SK-N-SH (cell line): ENCODE data around the gene GGACT. TPM values are rescaled to one million over a fixed set of nuclear protein-coding genes. Genes with fewer than 3 reads are reported as not detected.

Experiments
- CTCF ChIA-PET: fragments of 300-600, 350-600 bp; formaldehyde crosslinking; extraction: SDS; loops from one replicate; lab custom pipeline; 2021; lab: Yijun Ruan, JAX
- POLR2A ChIA-PET: fragments of 350-600 bp; sonication (Branson Sonifier 250); formaldehyde crosslinking; extraction: SDS; loops from one replicate; lab custom pipeline; 2020; ENCODE audit warnings: antibody characterized with exemption, inconsistent platforms; lab: Yijun Ruan, JAX
- DNase-seq: peaks from one replicate; pipeline ENCODE4 v3.0.0; 2012
- H2AFZ ChIP-seq: fragments of 200-600 bp; sonication (generic); 2 replicates; pipeline ENCODE4 v1.8.1; 2016; ENCODE audit warnings: antibody characterized with exemption, mild to moderate bottlenecking, low read depth
- H3F3A ChIP-seq: fragments of 200-600 bp; sonication (generic); replicated peaks from 2 replicates; pipeline ENCODE3; 2016; ENCODE audit warnings: antibody characterized with exemption, mild to moderate bottlenecking; ENCODE audit not compliant: insufficient read depth
- H3K27ac ChIP-seq, 2 experiments: fragments of 200-500 bp in 1 of 2; fragments of 200-600 bp in 1 of 2; sonication (Bioruptor generic) in 1 of 2; sonication (generic), shearing (Covaris generic) in 1 of 2; 2 replicates each; pipeline versions ENCODE4 v1.5.1 to v1.6.1; 2014 to 2016; ENCODE audit warnings: low read depth in 2 of 2, inconsistent platforms in 1 of 2, low read length in 1 of 2, mild to moderate bottlenecking in 1 of 2, mixed read lengths in 1 of 2
- H3K27me3 ChIP-seq: fragments of 200-600 bp; sonication (generic), shearing (Covaris generic); 2 replicates; pipeline ENCODE4 v1.6.1; 2016; ENCODE audit warnings: mixed run types; ENCODE audit not compliant: insufficient read depth
- H3K36me3 ChIP-seq, 2 experiments: fragments of 200-500 bp in 1 of 2; fragments of 200-600 bp in 1 of 2; sonication (Bioruptor generic) in 1 of 2; sonication (generic) in 1 of 2; replicated peaks in 1 of 2; 2 replicates each; pipeline versions ENCODE3 to v1.5.1; 2014 to 2016; ENCODE audit warnings: low read length in 1 of 2, mild to moderate bottlenecking in 1 of 2; ENCODE audit not compliant: insufficient read depth in 2 of 2, control insufficient read depth in 1 of 2
- H3K4me1 ChIP-seq, 2 experiments: fragments of 200-500 bp in 1 of 2; fragments of 200-600 bp in 1 of 2; sonication (Bioruptor generic) in 1 of 2; sonication (generic), shearing (Covaris generic) in 1 of 2; 2 replicates each; pipeline versions ENCODE4 v1.5.1 to v1.6.1; 2014 to 2016; ENCODE audit warnings: low read depth in 1 of 2, low read length in 1 of 2, mixed run types in 1 of 2; ENCODE audit not compliant: insufficient read depth in 2 of 2, control insufficient read depth in 1 of 2
- H3K4me2 ChIP-seq: fragments of 200-600 bp; sonication (generic), shearing (Covaris generic); 2 replicates; pipeline ENCODE4 v1.6.1; 2017; ENCODE audit warnings: mixed run types
- H3K4me3 ChIP-seq, 2 experiments: fragments of 200-500 bp in 1 of 2; fragments of 200-600 bp in 1 of 2; sonication (Bioruptor generic) in 1 of 2; sonication (generic), shearing (Covaris generic) in 1 of 2; 2 replicates each; pipeline versions ENCODE4 v1.5.1 to v1.8.1; 2014 to 2016; ENCODE audit warnings: low read depth in 2 of 2, inconsistent platforms in 1 of 2, low read length in 1 of 2, mild to moderate bottlenecking in 1 of 2, mixed read lengths in 1 of 2, moderate library complexity in 1 of 2
- H3K79me2 ChIP-seq: fragments of 200-600 bp; sonication (generic); 2 replicates; pipeline ENCODE4 v1.8.1; 2017; ENCODE audit warnings: mild to moderate bottlenecking; ENCODE audit not compliant: insufficient read depth
- H3K9ac ChIP-seq: fragments of 200-600 bp; sonication (generic); 2 replicates; pipeline ENCODE4 v1.6.1; 2017; ENCODE audit warnings: mixed run types
- H3K9me2 ChIP-seq: fragments of 200-600 bp; sonication (generic); 2 replicates; pipeline ENCODE4 v1.6.1; 2017; ENCODE audit warnings: mixed run types
- H3K9me3 ChIP-seq: fragments of 200-600 bp; sonication (generic); 2 replicates; pipeline ENCODE4 v1.6.1; 2017; ENCODE audit warnings: mixed run types, mild to moderate bottlenecking, moderate library complexity
- H4K20me1 ChIP-seq: fragments of 200-600 bp; sonication (generic); 2 replicates; pipeline ENCODE4 v1.6.1; 2017; ENCODE audit warnings: mild to moderate bottlenecking, mixed run types; ENCODE audit not compliant: insufficient read depth
- CTCF ChIP-seq: fragments of 200-600 bp; sonication (generic); IDR thresholded peaks from 2 replicates; pipeline ENCODE4 v1.6.1; 2017; ENCODE audit warnings: antibody characterized with exemption, mild to moderate bottlenecking, moderate library complexity
- EP300 ChIP-seq, 2 experiments: IDR thresholded peaks; 2 replicates each; pipeline versions ENCODE4 v1.4.0 to v1.6.1; 2012; ENCODE audit warnings: borderline replicate concordance in 1 of 2, low read depth in 1 of 2, low read length in 1 of 2
- FOSL2 ChIP-seq: IDR thresholded peaks from 2 replicates; pipeline ENCODE4 v1.4.0; 2012; ENCODE audit warnings: low read depth, mild to moderate bottlenecking, moderate library complexity, borderline replicate concordance
- IRF3 ChIP-seq: fragments of 150-350 bp; IDR thresholded peaks from 2 replicates; pipeline ENCODE4 v1.6.1; 2016; ENCODE audit warnings: mild to moderate bottlenecking, low read depth, low read length
- JUND ChIP-seq: IDR thresholded peaks from 2 replicates; pipeline ENCODE4 v1.4.0; 2012
- RAD21 ChIP-seq: IDR thresholded peaks from 2 replicates; pipeline ENCODE4 v1.6.1; 2012; ENCODE audit warnings: mild to moderate bottlenecking, low read length
- REST ChIP-seq: IDR thresholded peaks from 2 replicates; pipeline ENCODE4 v1.6.1; 2012; ENCODE audit warnings: mild to moderate bottlenecking, low read depth, low read length, moderate library complexity
- SMC3 ChIP-seq: IDR thresholded peaks from 2 replicates; pipeline ENCODE4 v1.6.1; 2012; ENCODE audit warnings: low read depth, low read length, improper control_type of control experiment
- TAF1 ChIP-seq: IDR thresholded peaks from 2 replicates; pipeline ENCODE4 v1.6.1; 2012; ENCODE audit warnings: low read depth, mild to moderate bottlenecking, low read length, moderate library complexity, borderline replicate concordance
- YY1 ChIP-seq: IDR thresholded peaks from 2 replicates; pipeline ENCODE4 v1.4.0; 2012; ENCODE audit warnings: low read depth, mild to moderate bottlenecking
- WGBS: methylation state at CpG from one replicate; pipeline ENCODE4 v1.1.6; 2017; ENCODE audit warnings: low lambda C conversion rate; 5-methylcytosine and 5-hydroxymethylcytosine counted together
- polyA plus RNA-seq, 3 experiments: library from polyadenylated mRNA; depleted of rRNA; stranded (reverse); fragments of >200 nt; gene quantifications; 2 replicates each; pipeline ENCODE4 v1.2.3, GENCODE V29; 2012

The GGACT gene
- polyA plus RNA-seq, 1 of the 3 experiments (the other 2 are of a cell fraction): 7.1 TPM

DNA sequence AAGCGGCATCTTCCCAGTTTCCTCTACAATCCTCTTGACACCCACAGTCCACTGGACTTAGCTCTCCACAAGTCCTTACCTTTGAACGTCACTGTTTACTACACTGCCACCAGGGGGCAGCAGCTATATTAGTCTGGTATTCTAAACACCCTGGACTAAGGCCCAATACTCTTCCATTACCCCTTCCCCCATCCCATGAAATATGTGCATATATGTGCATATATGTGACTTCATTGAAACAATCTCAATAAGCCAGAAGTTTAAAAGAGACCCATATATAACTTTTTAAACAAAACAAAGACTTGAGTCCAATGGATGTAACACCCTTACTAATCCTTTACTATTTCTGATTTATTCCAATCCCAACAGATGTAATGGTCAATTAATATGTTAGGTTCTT, 15.5 kb downstream of the GGACT start:
- Histone ChIP-seq H3K27me3 (no peaks in the 10 kb centered on the region), H3K79me2 (no peaks in the 10 kb centered on the region), H3K9ac (no peak overlapping the region), H3K4me3 (no peak overlapping the region), H3K36me3 (no peaks in the 10 kb centered on the region), H3F3A (no peaks in the 10 kb centered on the region), H4K20me1 (no peaks in the 10 kb centered on the region), H3K4me1 (no peaks in the 10 kb centered on the region), H3K9me3 (no peaks in the 10 kb centered on the region), H3K4me2 (no peak overlapping the region), H2AFZ (no peak overlapping the region), H3K27ac (no peak overlapping the region), H3K9me2 (no peaks in the 10 kb centered on the region)
- ChIA-PET CTCF (interaction anchor here (0.5 to 3.4 kb wide), 37 partner anchors 9 to 918 kb away, joined by 3 to 30 read pairs (median 3); partner anchors contain the start of gene GGACT), POLR2A (no interaction called here)
- peak; percentile 58 for DNase-seq
- 37% methylated on average over 2 of the region's 2 CpGs for WGBS
- TF ChIP-seq RAD21 (peak; percentile 67), JUND (no peak), FOSL2 (no peak), IRF3 (no peak), TAF1 (no peak), SMC3 (peak; percentile 55; the same call in 1 of the 2 replicates), CTCF (peak; percentile 75)

- H3K27ac ChIP-seq: no peak overlapping the region
- POLR2A ChIA-PET: no interaction called here
- TF ChIP-seq YY1: no peak
- no peak for TF ChIP-seq IRF3
- no peak for TF ChIP-seq REST
- no peak for TF ChIP-seq EP300 (IDR thresholded peaks at IDR 0.05; ENCODE audit: borderline replicate concordance in 1 of 2, low read depth in 1 of 2, low read length in 1 of 2)
- TF ChIP-seq SMC3: no peak
- no peaks in the 10 kb centered on the region for H3K9me2 ChIP-seq
- WGBS: 71% methylated on average over 4 of the region's 6 CpGs
- no peak overlapping the region for H2AFZ ChIP-seq
- H3K9ac ChIP-seq: no peak overlapping the region
- no peaks in the 10 kb centered on the region; a peak in 1 of 4 replicates for H3K4me1 ChIP-seq
- H3K4me2 ChIP-seq: no peak overlapping the region
- CTCF ChIA-PET: no interaction called here
- H3K4me3 ChIP-seq: no peak overlapping the region
- DNase-seq: no peak
- H3K9me3 ChIP-seq: no peaks in the 10 kb centered on the region
- no peaks in the 10 kb centered on the region for H3K36me3 ChIP-seq
- H3F3A ChIP-seq: no peaks in the 10 kb centered on the region
- no peaks in the 10 kb centered on the region for H3K27me3 ChIP-seq
- no peaks in the 10 kb centered on the region for H4K20me1 ChIP-seq
- H3K79me2 ChIP-seq: no peaks in the 10 kb centered on the region
Measured at GRCh38 chr13:100566543-100566942, 22.0 kb downstream of the GGACT start.
